MM.1S (cell line): ENCODE measurements around the gene MPZL1.

Experiments
- DNase-seq: peaks from one replicate; pipeline ENCODE4 v3.0.0-alpha.2; 2015
- H2AFZ ChIP-seq: fragments of 300-600 bp; sonication (generic); 2 replicates; pipeline ENCODE4 v1.6.0; 2016; ENCODE audit warnings: antibody characterized with exemption, low read length
- H3F3A ChIP-seq: fragments of 300-600 bp; sonication (generic); 2 replicates; pipeline ENCODE4 v1.6.1; 2016; ENCODE audit warnings: mild to moderate bottlenecking, antibody characterized with exemption, low read length, moderate library complexity, mixed read lengths; ENCODE audit not compliant: insufficient read depth
- H3K27ac ChIP-seq: fragments of 300-600 bp; sonication (generic); 2 replicates; pipeline ENCODE4 v1.5.1; 2016; ENCODE audit warnings: mild to moderate bottlenecking, low read length
- H3K27me3 ChIP-seq: fragments of 300-600 bp; sonication (generic); replicated peaks from 2 replicates; pipeline ENCODE4 v1.6.0; 2016; ENCODE audit warnings: low read length; ENCODE audit not compliant: insufficient read depth
- H3K36me3 ChIP-seq: fragments of 300-600 bp; sonication (generic); replicated peaks from 2 replicates; pipeline ENCODE4 v1.6.1; 2016; ENCODE audit warnings: mild to moderate bottlenecking, low read length, mixed read lengths; ENCODE audit not compliant: insufficient read depth
- H3K4me1 ChIP-seq: fragments of 300-600 bp; sonication (generic); 2 replicates; pipeline ENCODE4 v1.6.1; 2016; ENCODE audit warnings: low read length, mixed read lengths
- H3K4me2 ChIP-seq: fragments of 300-600 bp; sonication (generic); 2 replicates; pipeline ENCODE4 v1.6.0; 2016; ENCODE audit warnings: low read depth, low read length
- H3K4me3 ChIP-seq: fragments of 300-600 bp; sonication (generic); 2 replicates; pipeline ENCODE4 v1.5.1; 2016; ENCODE audit warnings: low read length, mixed read lengths
- H3K79me2 ChIP-seq: fragments of 300-600 bp; sonication (generic); 2 replicates; pipeline ENCODE4 v1.6.1; 2016; ENCODE audit warnings: mixed run types, low read length, mixed read lengths
- H3K9ac ChIP-seq: fragments of 300-600 bp; sonication (generic); 2 replicates; pipeline ENCODE4 v1.6.1; 2016; ENCODE audit warnings: low read length, mixed read lengths
- H3K9me2 ChIP-seq: fragments of 300-600 bp; sonication (generic); replicated peaks from 2 replicates; pipeline ENCODE4 v1.6.1; 2016; ENCODE audit warnings: mild to moderate bottlenecking, low read length, mixed read lengths; ENCODE audit not compliant: insufficient read depth
- H3K9me3 ChIP-seq: fragments of 300-600 bp; sonication (generic); replicated peaks from 2 replicates; pipeline ENCODE4 v1.6.1; 2016; ENCODE audit warnings: mild to moderate bottlenecking, low read length, mixed read lengths; ENCODE audit not compliant: insufficient read depth
- H4K20me1 ChIP-seq: fragments of 300-600 bp; sonication (generic); 2 replicates; pipeline ENCODE4 v1.6.1; 2016; ENCODE audit warnings: mild to moderate bottlenecking, low read length, moderate library complexity, mixed read lengths; ENCODE audit not compliant: insufficient read depth
- EZH2 ChIP-seq: fragments of 300-600 bp; sonication (generic); optimal IDR thresholded peaks from 2 replicates; pipeline ENCODE3; 2017; ENCODE audit warnings: low read depth, mild to moderate bottlenecking, antibody characterized with exemption, low read length, mixed read lengths
- EZH2phosphoT487 ChIP-seq: fragments of 300-600 bp; sonication (generic); IDR thresholded peaks from 2 replicates; pipeline ENCODE4 v1.6.1; 2018; ENCODE audit warnings: antibody characterized with exemption, low read length
- TF ChIP-seq, protein P1 (sequence below): fragments of 300-600 bp; sonication (generic); IDR thresholded peaks from 2 replicates; pipeline ENCODE4 v1.5.1; 2016; ENCODE audit warnings: antibody characterized with exemption, low read length, mixed read lengths

MPZL1 gene

DNA sequence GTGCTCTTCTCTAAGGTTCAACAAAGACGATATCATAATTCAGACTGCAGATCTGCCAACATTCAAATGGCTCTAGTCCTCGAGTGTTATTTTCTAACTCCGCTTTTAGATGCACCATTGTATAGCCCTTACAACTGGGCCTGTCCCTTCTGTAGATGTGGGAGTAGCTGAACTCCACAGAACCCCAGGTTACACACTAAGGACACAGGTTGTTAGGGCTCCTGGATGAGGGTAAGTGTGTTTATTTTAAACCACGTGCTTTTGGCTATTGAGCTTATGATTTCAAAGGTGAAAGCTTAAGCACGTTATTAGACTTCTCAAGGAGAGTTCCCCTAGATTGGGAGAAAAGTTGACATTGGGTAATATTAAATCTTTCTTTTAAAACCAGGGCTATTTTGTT is 64.7 kb downstream of the MPZL1 start:
- TF ChIP-seq, protein P1, sequence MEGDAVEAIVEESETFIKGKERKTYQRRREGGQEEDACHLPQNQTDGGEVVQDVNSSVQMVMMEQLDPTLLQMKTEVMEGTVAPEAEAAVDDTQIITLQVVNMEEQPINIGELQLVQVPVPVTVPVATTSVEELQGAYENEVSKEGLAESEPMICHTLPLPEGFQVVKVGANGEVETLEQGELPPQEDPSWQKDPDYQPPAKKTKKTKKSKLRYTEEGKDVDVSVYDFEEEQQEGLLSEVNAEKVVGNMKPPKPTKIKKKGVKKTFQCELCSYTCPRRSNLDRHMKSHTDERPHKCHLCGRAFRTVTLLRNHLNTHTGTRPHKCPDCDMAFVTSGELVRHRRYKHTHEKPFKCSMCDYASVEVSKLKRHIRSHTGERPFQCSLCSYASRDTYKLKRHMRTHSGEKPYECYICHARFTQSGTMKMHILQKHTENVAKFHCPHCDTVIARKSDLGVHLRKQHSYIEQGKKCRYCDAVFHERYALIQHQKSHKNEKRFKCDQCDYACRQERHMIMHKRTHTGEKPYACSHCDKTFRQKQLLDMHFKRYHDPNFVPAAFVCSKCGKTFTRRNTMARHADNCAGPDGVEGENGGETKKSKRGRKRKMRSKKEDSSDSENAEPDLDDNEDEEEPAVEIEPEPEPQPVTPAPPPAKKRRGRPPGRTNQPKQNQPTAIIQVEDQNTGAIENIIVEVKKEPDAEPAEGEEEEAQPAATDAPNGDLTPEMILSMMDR = no peak
- TF ChIP-seq EZH2phosphoT487 (no peak), EZH2 (no peak)
- Histone ChIP-seq H3K4me3 (no peak overlapping the region), H3K9me3 (no peaks in the 10 kb centered on the region), H3K9ac (no peak overlapping the region), H3K79me2 (no peaks in the 10 kb centered on the region), H2AFZ (no peak overlapping the region), H3K27me3 (no peaks in the 10 kb centered on the region), H3K4me2 (no peak overlapping the region), H3F3A (no peaks in the 10 kb centered on the region), H4K20me1 (no peaks in the 10 kb centered on the region), H3K36me3 (no peaks in the 10 kb centered on the region), H3K4me1 (no peaks in the 10 kb centered on the region), H3K9me2 (no peaks in the 10 kb centered on the region), H3K27ac (no peak overlapping the region)
- no peak for DNase-seq

DNA sequence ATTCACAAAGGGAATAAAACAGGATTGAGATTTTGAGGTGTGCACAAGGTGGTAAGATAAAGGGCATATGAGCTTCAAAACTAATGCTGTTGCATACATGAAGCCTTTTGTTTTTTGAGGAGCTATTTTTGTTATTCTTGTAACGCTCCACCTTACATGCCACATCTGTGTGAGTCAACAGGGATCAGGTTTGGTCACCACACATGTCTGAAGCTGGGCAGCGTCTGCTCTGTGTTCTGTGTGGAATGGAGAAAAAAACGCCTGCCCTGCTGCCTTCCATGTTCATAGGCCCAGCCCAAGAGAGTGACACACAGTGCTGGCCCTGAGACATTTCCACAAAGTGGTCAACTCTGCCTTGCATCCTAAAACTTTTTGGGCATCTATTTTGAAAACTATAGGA is 67.7 kb downstream of the MPZL1 start:
- Histone ChIP-seq H3K79me2 (no peaks in the 10 kb centered on the region), H3F3A (no peaks in the 10 kb centered on the region), H4K20me1 (no peaks in the 10 kb centered on the region), H3K27ac (no peak overlapping the region), H3K4me2 (no peak overlapping the region), H3K9me2 (no peaks in the 10 kb centered on the region), H3K4me1 (no peaks in the 10 kb centered on the region), H3K36me3 (no peaks in the 10 kb centered on the region), H2AFZ (no peak overlapping the region), H3K4me3 (no peak overlapping the region), H3K9me3 (no peaks in the 10 kb centered on the region), H3K9ac (no peak overlapping the region), H3K27me3 (no peaks in the 10 kb centered on the region)
- DNase-seq = no peak
- TF ChIP-seq EZH2phosphoT487 (no peak), EZH2 (no peak)
- TF ChIP-seq, protein P1 = no peak

DNA sequence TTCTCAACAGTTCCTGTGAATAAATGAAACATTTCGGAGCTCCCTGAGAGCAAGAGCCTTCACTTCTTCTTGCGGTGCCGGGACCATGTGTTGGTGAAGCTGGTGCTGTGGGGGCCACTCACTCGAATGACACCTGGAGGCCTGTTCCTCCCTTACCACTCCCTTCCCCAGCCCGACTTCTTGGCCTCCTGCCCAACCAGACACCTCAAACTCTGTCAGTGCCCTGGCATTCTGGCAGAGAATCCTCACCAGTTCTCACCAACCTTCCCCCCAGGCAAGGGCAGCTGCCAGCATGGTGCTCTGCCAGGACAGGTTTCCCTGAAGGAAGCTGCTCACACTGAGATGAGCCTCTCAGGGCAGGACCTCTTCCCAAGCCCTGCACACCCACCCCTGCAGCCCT is 68.3 kb downstream of the MPZL1 start:
- no peak overlapping the region for H3K4me2 ChIP-seq
- H3K27me3 ChIP-seq = no peaks in the 10 kb centered on the region
- no peak overlapping the region for H3K9ac ChIP-seq
- H2AFZ ChIP-seq = no peak overlapping the region
- no peaks in the 10 kb centered on the region for H3K36me3 ChIP-seq
- H3K4me1 ChIP-seq = no peaks in the 10 kb centered on the region
- DNase-seq = no peak
- no peaks in the 10 kb centered on the region for H3K9me2 ChIP-seq
- no peak overlapping the region for H3K27ac ChIP-seq
- TF ChIP-seq EZH2phosphoT487 = no peak
- TF ChIP-seq, protein P1 = no peak
- no peak for TF ChIP-seq EZH2
- H3F3A ChIP-seq = no peaks in the 10 kb centered on the region
- no peak overlapping the region for H3K4me3 ChIP-seq
- no peaks in the 10 kb centered on the region for H3K79me2 ChIP-seq
- no peaks in the 10 kb centered on the region for H4K20me1 ChIP-seq
- no peaks in the 10 kb centered on the region for H3K9me3 ChIP-seq
